Gastrocnemius medialis (tissue), 4 donors: ENCODE measurements around the gene IL37. TPM values are rescaled to one million over a fixed set of nuclear protein-coding genes. Genes with fewer than 3 reads are reported as not detected.

ENCODE experiments used
- ATAC-seq, 2 donors: fragments of 150-250 bp; one replicate each; pipeline ENCODE4 v1.9.1; 2016
- DNase-seq, 2 donors: peaks; one replicate each; pipeline ENCODE4 v3.0.0-alpha.2; 2019
- H3K27ac ChIP-seq, 4 donors: fragments of 200-600 bp; sonication (generic); 1 replicate in 1 of 4; 2 replicates in 3 of 4; pipeline ENCODE4 v1.5.1; 2016 to 2018; ENCODE audit warnings: mild to moderate bottlenecking in 2 of 4, moderate library complexity in 1 of 4
- H3K27me3 ChIP-seq, 3 donors: fragments of 200-600 bp; sonication (generic) in 2 of 3; 1 replicate in 1 of 3; 2 replicates in 2 of 3; pipeline versions ENCODE4 v1.5.1 to v1.6.0; 2016 to 2019; ENCODE audit warnings: mild to moderate bottlenecking in 1 of 3, moderate library complexity in 1 of 3
- H3K36me3 ChIP-seq, 2 donors: fragments of 200-600 bp; sonication (generic) in 1 of 2; one replicate each; pipeline ENCODE4 v1.5.1; 2017 to 2018
- H3K4me1 ChIP-seq, 2 donors: fragments of 200-600 bp; sonication (generic) in 1 of 2; one replicate each; pipeline ENCODE4 v1.5.1; 2016 to 2017; ENCODE audit warnings: mild to moderate bottlenecking in 2 of 2
- H3K4me3 ChIP-seq, 4 donors: fragments of 200-600 bp; sonication (generic) in 3 of 4; 1 replicate in 1 of 4; 2 replicates in 3 of 4; pipeline ENCODE4 v1.5.1; 2016 to 2019; ENCODE audit warnings: mild to moderate bottlenecking in 2 of 4
- H3K9me3 ChIP-seq, 3 donors: fragments of 200-600 bp; sonication (generic) in 2 of 3; 1 replicate in 1 of 3; 2 replicates in 2 of 3; pipeline ENCODE4 v1.5.1; 2016 to 2019
- POLR2A ChIP-seq, 2 donors: fragments of 450-650 bp; IDR thresholded peaks; one replicate each; pipeline ENCODE4 v1.6.1; 2017; ENCODE audit warnings: antibody characterized with exemption in 2 of 2, mild to moderate bottlenecking in 2 of 2, moderate library complexity in 2 of 2
- in situ Hi-C, 4 donors: fragments of 200-750 bp; cut with MboI; loops; one replicate each; pipeline versions ENCODE4 v1.15.0 to v1.8.0; 2017; ENCODE audit warnings: low sequenced_read_pairs in 4 of 4
- intact Hi-C: fragments of 100-400 bp; cut with DNase I; formaldehyde crosslinking; loops from one replicate; pipeline ENCODE4 v1.15.1; 2023; ENCODE audit warnings: low total_unique reads
- total RNA-seq, 4 donors: library from RNA; depleted of rRNA; stranded (reverse); fragments of >200 nt; gene quantifications; one replicate each; pipeline versions ENCODE4 v1.1.0 to v1.2.3, GENCODE V29; 2016
- TF ChIP-seq, protein P1 (sequence below), 5 experiments: fragments of 450-650 bp in 3 of 5; fragments of 200-600 bp in 2 of 5; sonication (generic) in 2 of 5; IDR thresholded peaks in 4 of 5; conservative IDR thresholded peaks in 1 of 5; 1 replicate in 4 of 5; 2 replicates in 1 of 5; pipeline ENCODE4 v1.5.1; 2016 to 2019; ENCODE audit warnings: antibody characterized with exemption in 5 of 5, mild to moderate bottlenecking in 3 of 5, moderate library complexity in 3 of 5

Gene IL37
- total RNA-seq, 4 donors from 2014 or later: not detected

DNA sequence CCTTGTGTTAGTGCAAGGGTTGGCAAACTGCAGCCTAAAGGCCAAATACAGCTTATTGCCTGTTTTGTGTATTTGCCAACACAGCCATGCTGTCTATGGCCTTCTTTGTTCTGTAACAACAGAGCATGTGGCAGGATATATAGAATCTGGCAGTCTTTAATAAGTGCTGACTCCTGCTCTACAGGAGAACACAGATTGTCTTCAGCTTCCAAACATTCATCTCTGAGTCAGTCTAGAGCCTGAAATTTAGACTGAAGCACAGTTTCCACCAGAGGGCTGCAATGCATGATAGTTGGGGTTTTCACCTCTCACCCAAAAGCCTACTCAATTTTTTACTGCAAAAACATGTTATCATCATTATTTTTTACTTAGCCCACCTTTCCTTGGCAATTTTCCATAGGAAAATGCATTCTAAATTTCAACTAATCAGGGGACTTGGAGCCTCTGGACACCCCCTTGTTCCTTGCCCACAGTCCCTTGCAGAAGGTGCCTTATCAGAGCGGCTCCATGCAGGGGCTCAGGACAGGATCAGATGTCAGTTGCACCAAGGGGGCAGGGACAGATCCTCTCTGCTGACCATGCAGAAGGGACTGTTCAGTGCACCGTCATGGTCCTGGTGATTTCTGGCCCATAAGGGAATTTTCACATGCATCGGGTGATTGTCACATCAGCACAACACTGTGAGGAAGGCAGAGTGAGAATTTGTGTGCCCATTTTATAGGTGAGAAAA, 12.4 kb downstream of the IL37 start:
- Histone ChIP-seq H3K27ac (no peak overlapping the region), H3K4me3 (no peak overlapping the region), H3K36me3 (no peaks in the 10 kb centered on the region), H3K27me3 (peaks cover 0 to 5% (median 0%) of the 10 kb centered on the region in 3 donors), H3K4me1 (no peaks in the 10 kb centered on the region), H3K9me3 (no peaks in the 10 kb centered on the region)
- no peak for DNase-seq
- in situ Hi-C loops: no loop called here
- ATAC-seq: no peak
- TF ChIP-seq POLR2A (IDR thresholded peaks at IDR 0.05): no peak
- TF ChIP-seq, protein P1, sequence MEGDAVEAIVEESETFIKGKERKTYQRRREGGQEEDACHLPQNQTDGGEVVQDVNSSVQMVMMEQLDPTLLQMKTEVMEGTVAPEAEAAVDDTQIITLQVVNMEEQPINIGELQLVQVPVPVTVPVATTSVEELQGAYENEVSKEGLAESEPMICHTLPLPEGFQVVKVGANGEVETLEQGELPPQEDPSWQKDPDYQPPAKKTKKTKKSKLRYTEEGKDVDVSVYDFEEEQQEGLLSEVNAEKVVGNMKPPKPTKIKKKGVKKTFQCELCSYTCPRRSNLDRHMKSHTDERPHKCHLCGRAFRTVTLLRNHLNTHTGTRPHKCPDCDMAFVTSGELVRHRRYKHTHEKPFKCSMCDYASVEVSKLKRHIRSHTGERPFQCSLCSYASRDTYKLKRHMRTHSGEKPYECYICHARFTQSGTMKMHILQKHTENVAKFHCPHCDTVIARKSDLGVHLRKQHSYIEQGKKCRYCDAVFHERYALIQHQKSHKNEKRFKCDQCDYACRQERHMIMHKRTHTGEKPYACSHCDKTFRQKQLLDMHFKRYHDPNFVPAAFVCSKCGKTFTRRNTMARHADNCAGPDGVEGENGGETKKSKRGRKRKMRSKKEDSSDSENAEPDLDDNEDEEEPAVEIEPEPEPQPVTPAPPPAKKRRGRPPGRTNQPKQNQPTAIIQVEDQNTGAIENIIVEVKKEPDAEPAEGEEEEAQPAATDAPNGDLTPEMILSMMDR (IDR thresholded peaks at IDR 0.05 in 4 of 5, conservative IDR thresholded peaks at IDR 0.05 in 1 of 5): no peak
- intact Hi-C loops: no loop called here

DNA sequence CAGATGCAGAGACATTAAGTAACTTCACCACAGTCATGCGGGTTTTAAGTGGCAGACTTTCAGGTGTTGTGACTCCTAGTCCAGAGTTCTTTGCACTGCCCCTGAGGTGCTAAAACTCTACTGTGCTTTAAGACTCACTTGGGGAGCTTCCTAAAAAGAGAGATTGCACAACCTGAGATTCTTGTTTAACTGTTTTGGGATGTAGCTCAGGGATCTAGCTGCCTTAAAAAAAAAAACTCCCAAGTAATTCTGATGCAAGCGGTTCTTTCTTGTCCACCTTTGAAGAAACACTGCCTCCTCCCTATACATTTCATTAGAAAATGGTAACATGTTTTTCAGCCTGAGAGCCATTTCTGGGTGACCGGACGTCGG, 13.0 kb downstream of the IL37 start:
- intact Hi-C loops (no loop called here), in situ Hi-C loops (no loop called here)
- no peak overlapping the region for H3K27ac ChIP-seq
- no peaks in the 10 kb centered on the region for H3K9me3 ChIP-seq
- TF ChIP-seq POLR2A (IDR thresholded peaks at IDR 0.05): no peak
- H3K4me3 ChIP-seq: no peak overlapping the region
- H3K27me3 ChIP-seq: peaks cover 0 to 5% (median 0%) of the 10 kb centered on the region in 3 donors
- H3K36me3 ChIP-seq: no peaks in the 10 kb centered on the region
- DNase-seq (no peak), ATAC-seq (no peak)
- H3K4me1 ChIP-seq: no peaks in the 10 kb centered on the region

DNA sequence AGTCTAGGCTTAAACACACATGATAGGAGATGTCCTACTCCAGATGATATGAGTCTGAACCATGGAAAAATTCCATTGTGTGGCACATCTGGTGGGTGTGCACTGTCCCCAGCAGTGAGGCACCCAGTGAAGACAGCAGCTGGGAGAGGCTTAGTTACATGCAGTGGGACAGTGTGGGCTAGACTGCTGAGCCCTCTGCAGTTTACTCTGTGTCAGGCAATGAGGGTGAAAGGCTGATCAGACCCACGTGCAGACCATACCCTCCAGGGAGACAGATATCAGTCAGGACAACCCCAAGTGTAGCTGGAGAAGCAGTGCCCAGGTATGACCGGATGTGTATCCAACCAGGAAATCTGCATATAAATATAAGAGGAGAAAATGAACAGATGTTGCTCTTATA, 13.4 kb downstream of the IL37 start:
- Histone ChIP-seq H3K36me3 (no peaks in the 10 kb centered on the region), H3K27me3 (peaks cover 0 to 5% (median 0%) of the 10 kb centered on the region in 3 donors), H3K27ac (no peak overlapping the region), H3K9me3 (no peaks in the 10 kb centered on the region), H3K4me3 (no peak overlapping the region), H3K4me1 (no peaks in the 10 kb centered on the region)
- ATAC-seq: no peak
- in situ Hi-C loops (no loop called here), intact Hi-C loops (no loop called here)
- TF ChIP-seq, protein P1 (IDR thresholded peaks at IDR 0.05 in 4 of 5, conservative IDR thresholded peaks at IDR 0.05 in 1 of 5): no peak
- TF ChIP-seq POLR2A (IDR thresholded peaks at IDR 0.05): no peak
- no peak for DNase-seq

DNA sequence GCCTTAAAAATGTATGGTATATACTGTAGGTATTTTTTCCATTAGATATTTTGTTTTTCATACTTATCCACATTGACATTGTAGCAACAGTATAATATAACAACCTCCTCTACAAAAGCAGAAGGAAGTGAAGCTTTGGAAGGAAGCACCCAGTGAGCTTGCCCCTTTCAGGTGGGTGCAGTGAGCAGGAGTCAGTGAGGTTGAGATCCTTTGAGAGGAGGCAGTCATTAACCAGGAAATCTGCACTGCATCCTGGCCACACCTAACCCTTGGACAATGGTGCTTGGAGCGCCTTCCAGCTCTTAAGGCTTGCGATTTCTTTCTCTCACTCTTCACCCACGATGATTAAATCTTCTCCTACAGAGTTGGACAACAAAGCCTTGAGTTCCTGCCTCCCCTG, 13.9 kb downstream of the IL37 start:
- in situ Hi-C loops (loop anchor here in 1 of 4 donors (25.0 kb wide), 1 partner anchor 313 kb away; no protein-coding TSS in a partner anchor), intact Hi-C loops (no loop called here)
- Histone ChIP-seq H3K27me3 (peaks cover 0 to 5% (median 0%) of the 10 kb centered on the region in 3 donors), H3K9me3 (no peaks in the 10 kb centered on the region), H3K4me3 (no peak overlapping the region), H3K27ac (no peak overlapping the region), H3K36me3 (no peaks in the 10 kb centered on the region), H3K4me1 (no peaks in the 10 kb centered on the region)
- no peak for TF ChIP-seq POLR2A (IDR thresholded peaks at IDR 0.05)
- TF ChIP-seq, protein P1 (IDR thresholded peaks at IDR 0.05 in 4 of 5, conservative IDR thresholded peaks at IDR 0.05 in 1 of 5): no peak
- ATAC-seq: no peak
- no peak for DNase-seq

DNA sequence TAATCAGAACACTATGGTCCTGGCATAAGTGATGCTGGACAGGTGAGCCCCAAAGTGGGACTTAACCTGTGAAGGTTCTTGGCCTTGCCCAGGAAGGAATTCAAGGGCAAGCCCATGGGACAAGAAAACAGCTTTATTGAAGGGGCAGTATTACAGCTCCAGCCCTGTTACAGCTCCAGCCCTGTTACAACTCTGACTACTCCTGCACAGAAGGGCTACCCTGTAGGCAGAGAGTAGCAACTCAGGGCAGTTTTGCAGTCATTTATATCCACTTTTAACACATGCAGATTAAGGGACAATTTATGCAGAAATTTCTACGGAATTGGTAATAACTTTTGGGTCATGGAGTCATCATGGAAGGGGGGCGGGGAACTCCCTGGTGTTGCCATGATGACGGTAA, 15.7 kb downstream of the IL37 start:
- in situ Hi-C loops (loop anchor here in 1 of 4 donors (25.0 kb wide), 1 partner anchor 314 kb away; no protein-coding TSS in a partner anchor), intact Hi-C loops (no loop called here)
- DNase-seq (no peak), ATAC-seq (no peak)
- Histone ChIP-seq H3K27me3 (peaks cover 0 to 5% (median 0%) of the 10 kb centered on the region in 3 donors), H3K9me3 (no peaks in the 10 kb centered on the region), H3K36me3 (no peaks in the 10 kb centered on the region), H3K4me3 (no peak overlapping the region), H3K4me1 (no peaks in the 10 kb centered on the region), H3K27ac (no peak overlapping the region)
- no peak for TF ChIP-seq POLR2A (IDR thresholded peaks at IDR 0.05)
- TF ChIP-seq, protein P1 (IDR thresholded peaks at IDR 0.05 in 4 of 5, conservative IDR thresholded peaks at IDR 0.05 in 1 of 5): no peak
